Breast epithelium (tissue), 3 donors: ENCODE measurements around the gene CDH4.

Source experiments
- POLR2A ChIP-seq: fragments of 450-650 bp; IDR thresholded peaks from one replicate; pipeline ENCODE4 v1.6.1; 2016; ENCODE audit warnings: antibody characterized with exemption, mild to moderate bottlenecking, moderate library complexity
- POLR2AphosphoS5 ChIP-seq, 3 donors: sonication (generic); formaldehyde crosslinking; IDR thresholded peaks; one replicate each; pipeline ENCODE4 v1.6.1; 2017; ENCODE audit warnings: antibody characterized with exemption in 3 of 3
- TF ChIP-seq, protein P1 (sequence below), 3 donors: fragments of 450-650 bp; IDR thresholded peaks; one replicate each; pipeline ENCODE4 v1.5.1; 2016 to 2017; ENCODE audit warnings: antibody characterized with exemption in 3 of 3, mild to moderate bottlenecking in 3 of 3, moderate library complexity in 3 of 3

DNA sequence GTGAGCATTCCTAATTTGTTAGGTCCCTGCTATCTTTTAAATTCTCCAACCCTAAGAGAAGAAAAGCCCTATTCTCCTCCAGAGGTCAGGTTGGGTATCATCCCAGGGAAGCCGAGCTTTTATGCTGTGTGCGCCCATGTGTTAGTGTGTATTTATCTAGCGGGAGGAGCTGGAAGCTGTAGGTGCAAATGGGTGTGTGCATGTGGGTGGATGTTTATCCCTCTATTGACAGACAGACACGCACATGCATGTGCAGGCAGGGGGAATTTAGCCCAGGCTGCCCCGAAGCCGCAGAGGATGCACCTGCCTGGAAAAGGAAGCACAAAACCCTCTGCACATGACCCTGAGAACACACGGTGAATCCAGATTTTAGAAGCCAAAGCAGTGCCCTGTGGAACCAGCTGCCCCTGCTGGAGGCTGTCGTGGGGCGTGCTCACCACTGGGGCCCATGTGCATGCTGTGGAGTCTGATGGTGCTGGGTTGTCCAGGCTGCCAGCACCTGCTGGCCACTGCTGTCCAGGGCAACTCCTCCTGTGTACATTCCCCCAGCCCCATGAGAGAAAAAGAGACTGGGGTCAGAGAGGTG, 416.1 kb downstream of the CDH4 start:
- TF ChIP-seq POLR2A (no peak), POLR2AphosphoS5 (IDR thresholded peaks at IDR 0.05) (no peak)
- TF ChIP-seq, protein P1, sequence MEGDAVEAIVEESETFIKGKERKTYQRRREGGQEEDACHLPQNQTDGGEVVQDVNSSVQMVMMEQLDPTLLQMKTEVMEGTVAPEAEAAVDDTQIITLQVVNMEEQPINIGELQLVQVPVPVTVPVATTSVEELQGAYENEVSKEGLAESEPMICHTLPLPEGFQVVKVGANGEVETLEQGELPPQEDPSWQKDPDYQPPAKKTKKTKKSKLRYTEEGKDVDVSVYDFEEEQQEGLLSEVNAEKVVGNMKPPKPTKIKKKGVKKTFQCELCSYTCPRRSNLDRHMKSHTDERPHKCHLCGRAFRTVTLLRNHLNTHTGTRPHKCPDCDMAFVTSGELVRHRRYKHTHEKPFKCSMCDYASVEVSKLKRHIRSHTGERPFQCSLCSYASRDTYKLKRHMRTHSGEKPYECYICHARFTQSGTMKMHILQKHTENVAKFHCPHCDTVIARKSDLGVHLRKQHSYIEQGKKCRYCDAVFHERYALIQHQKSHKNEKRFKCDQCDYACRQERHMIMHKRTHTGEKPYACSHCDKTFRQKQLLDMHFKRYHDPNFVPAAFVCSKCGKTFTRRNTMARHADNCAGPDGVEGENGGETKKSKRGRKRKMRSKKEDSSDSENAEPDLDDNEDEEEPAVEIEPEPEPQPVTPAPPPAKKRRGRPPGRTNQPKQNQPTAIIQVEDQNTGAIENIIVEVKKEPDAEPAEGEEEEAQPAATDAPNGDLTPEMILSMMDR (IDR thresholded peaks at IDR 0.05), result no peak
